ENCODE results near the gene SLC39A11.
"Not testable (repeated sequence)": the region's sequence is repeated elsewhere in the genome, so short reads cannot be mapped to it uniquely, and the experiment has no call there.

GRCh38 chr17:72824267-72824666, 268.2 kb downstream of the SLC39A11 start:
- not testable (repeated sequence) for TF ChIP-seq POLR2A, CTCF (IDR thresholded peaks at IDR 0.05)

All from thyroid gland (tissue), 4 donors.